ENCODE results near the gene PHOX2B.

Gene PHOX2B

DNA sequence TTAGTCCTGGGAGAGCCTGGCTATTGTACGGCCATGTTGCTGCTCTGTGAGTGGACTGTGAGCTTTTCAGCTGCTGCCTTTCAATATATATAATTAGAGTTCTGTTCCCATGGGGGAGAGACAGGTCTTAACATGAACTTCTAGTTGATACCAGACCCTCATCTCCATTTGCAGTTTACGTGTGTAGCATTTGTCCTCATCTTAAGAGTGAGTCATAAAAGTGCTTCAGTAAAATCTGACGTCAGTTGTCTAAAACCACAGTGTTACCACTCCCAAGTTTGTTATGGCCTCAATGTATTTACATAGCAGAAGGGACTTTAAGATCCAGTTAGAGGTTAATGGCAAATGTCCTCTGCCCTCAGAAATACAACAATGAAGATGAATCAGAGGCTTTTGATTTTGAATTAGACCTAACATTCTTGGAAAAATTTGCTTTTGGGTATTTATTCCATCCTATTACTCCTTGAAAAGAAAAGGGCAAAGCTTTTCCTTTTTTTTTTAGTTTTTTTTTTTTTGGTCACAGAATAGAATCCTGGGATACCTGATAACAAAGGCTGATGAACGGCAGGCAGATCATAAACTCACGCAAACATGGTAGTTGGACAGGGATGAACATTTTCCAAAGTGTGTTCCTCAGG is 38.6 kb downstream of the PHOX2B start:
- DNase-seq = no peak

DNA sequence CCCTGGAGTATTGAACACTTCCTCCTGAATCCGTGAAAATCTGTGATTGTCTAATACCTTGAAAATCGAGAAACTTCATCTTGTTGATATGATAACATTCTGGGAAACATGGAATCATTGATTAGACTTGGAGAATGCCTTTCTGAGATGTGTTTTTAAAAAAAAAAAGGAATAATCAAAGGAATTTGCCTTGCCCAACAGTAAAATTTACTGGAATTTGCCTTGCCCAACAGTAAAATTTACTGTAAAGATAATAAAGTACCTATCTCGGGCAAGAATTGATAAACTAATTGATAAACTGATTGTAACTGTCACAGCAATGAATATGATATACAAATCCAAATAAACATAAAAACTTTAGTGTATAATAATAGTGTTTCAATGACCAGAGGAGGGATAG is 44.7 kb downstream of the PHOX2B start:
- DNase-seq = no peak

DNA sequence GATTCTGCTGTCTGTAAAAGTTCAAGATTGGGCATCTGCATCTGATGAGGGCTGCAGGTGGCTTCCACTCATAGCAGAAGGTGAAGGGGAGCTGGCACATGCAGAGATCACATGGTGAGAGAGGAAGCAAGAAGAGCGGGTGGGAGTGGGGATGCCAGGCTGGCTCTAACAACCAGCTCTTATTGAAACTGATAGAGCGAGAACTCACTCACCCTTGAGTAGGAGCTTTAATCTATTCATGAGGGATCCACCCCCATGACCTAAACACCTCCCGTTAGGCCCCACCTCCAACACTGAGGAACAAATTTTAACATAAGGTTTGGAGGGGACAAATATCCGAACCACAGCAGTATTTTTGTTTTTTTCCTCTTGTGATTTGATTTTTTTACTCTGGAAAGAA is 45.8 kb downstream of the PHOX2B start:
- DNase-seq = no peak

DNA sequence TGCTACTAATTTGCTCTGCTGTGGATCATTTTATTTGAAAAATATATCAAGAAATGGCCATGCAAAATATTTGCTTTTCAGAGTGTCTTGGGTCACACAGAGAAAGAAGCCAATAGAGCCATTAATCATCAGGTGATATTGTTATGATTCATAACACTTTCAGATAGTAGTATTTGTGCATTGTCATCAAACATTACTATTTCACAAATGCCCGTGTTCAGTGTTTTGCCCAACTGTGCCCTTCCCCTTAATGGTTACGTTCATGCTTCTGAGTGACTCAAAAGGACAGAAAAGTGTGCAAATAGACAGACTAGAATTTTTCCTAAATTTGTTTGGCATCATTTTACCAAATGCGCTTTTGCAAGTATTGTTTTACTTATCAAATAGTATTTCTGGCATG is 46.5 kb downstream of the PHOX2B start:
- no peak for DNase-seq

DNA sequence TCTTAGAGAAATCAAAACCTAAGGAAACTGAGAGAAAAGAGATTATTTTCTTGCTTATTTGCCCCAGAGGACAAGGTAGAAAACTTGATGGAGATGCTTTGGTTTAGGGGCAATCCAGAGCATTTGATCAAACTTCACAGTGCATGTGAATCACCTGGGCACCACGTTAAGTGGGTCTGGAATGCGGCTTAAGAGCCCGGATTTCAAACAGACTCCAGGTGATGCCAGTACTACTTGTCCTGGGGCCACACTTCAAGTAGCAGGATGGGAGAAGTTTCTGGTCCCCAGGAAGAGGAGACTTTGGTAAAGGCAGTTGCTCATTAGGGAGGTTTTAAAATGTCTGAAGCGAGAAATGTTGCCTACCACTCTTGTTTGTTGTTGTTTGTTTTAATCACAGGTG is 51.8 kb downstream of the PHOX2B start:
- DNase-seq = no peak

DNA sequence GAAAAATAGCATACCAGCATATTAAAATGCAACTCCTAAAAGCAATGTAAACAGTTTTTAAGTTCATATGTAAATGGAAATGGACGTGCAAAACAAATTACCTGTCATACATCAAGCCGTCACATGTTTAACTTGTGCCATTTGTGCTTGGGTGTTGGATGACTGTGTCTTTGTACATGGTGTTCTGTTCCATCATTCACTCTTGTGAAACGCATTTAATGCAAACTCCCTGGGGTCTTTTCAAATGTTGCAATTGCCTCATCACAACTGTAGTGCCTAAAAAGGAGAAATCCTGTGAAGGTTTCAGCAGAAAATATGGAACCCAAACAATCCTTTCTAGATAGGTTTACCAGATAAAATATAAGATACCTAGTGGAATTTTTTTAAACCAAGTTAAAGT is 52.4 kb downstream of the PHOX2B start:
- no peak for DNase-seq

Data from activated CD4-positive, alpha-beta T cell treated with anti-CD3 and anti-CD28 coated beads for 1 hour (primary cell).